ENCODE results near the gene STK32A. TPM values are rescaled to one million over a fixed set of nuclear protein-coding genes. Genes with fewer than 3 reads are reported as not detected.

STK32A gene
- total RNA-seq, 1 donor from 2014 or later, result 5.3 TPM

DNA sequence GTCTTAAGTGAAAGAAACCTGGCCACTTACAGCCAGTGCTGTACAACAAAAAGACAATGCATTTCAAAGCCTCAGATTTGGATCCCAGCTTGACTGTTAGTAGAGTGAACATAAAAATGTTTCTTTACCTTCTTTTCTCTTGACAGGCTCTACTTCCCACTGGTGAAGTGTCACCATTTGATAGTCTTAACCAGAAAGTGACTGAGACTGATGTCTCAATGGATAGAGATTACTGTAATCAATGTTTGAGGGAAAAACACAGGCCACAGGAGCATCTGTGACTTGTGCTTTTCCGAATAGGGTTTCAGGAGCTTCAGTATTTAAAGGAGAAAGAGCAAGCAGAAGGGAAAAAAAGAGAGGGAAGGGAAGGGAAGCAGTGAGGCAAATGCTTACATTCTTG is 41.7 kb upstream of the STK32A start:
- Mint-ChIP-seq H3K4me1 (ENCODE audit: unreplicated experiment) (peaks cover 8% of the 10 kb centered on the region), H3K36me3 (no peaks in the 10 kb centered on the region), H3K9me3 (no peaks in the 10 kb centered on the region), H3K27me3 (peaks cover 22% of the 10 kb centered on the region), H3K4me3 (no peak overlapping the region), H3K27ac (no peak overlapping the region)
- no peak for DNase-seq (ENCODE audit: extremely low spot score, unreplicated experiment)
- TF ChIP-seq, protein P1, sequence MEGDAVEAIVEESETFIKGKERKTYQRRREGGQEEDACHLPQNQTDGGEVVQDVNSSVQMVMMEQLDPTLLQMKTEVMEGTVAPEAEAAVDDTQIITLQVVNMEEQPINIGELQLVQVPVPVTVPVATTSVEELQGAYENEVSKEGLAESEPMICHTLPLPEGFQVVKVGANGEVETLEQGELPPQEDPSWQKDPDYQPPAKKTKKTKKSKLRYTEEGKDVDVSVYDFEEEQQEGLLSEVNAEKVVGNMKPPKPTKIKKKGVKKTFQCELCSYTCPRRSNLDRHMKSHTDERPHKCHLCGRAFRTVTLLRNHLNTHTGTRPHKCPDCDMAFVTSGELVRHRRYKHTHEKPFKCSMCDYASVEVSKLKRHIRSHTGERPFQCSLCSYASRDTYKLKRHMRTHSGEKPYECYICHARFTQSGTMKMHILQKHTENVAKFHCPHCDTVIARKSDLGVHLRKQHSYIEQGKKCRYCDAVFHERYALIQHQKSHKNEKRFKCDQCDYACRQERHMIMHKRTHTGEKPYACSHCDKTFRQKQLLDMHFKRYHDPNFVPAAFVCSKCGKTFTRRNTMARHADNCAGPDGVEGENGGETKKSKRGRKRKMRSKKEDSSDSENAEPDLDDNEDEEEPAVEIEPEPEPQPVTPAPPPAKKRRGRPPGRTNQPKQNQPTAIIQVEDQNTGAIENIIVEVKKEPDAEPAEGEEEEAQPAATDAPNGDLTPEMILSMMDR (conservative IDR thresholded peaks at IDR 0.05), result no peak

DNA sequence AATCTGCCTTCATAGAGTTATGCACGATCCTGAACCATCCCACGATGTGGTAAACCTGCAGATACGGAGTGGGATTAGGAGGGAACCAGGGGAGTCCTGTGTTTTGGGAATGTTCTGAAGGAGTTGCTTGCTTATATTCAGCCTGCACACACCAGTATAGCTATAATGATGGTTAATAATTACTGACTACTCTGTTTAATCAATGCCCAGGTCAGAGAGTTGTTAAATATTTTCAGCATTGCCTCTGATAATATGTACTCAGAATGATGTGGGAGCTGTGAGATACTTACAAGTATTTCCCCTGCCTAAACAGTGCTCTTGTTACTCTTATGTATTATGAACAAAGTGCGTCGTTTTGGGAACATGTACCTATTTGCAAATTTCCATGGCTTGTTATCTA is 34.8 kb upstream of the STK32A start:
- Mint-ChIP-seq H3K4me1 (ENCODE audit: unreplicated experiment) (no peaks in the 10 kb centered on the region), H3K36me3 (no peaks in the 10 kb centered on the region), H3K4me3 (no peak overlapping the region), H3K27me3 (peaks cover 17% of the 10 kb centered on the region), H3K27ac (no peak overlapping the region), H3K9me3 (no peaks in the 10 kb centered on the region)
- DNase-seq (ENCODE audit: extremely low spot score, unreplicated experiment), result no peak
- TF ChIP-seq, protein P1 (conservative IDR thresholded peaks at IDR 0.05), result no peak

DNA sequence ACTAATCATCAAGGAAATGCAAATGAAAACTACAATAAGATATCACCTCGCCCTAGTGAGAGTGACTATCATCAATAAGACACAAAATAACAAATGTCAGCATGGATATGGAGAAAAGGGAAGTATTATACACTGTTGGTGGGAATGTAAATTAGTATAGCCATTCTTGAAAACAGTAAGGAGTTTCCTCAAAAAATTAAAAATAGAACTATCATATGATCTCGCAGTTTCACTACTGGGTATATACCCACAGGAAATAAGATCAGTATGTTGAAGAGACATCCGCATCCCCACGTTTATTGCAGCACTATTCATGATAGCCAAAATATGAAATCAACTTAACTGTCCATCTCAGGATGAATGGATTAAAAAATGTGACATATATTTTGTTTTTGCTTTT is 31.6 kb upstream of the STK32A start:
- Mint-ChIP-seq H3K4me1 (ENCODE audit: unreplicated experiment) (no peaks in the 10 kb centered on the region), H3K4me3 (no peak overlapping the region), H3K27me3 (peaks cover 4% of the 10 kb centered on the region), H3K36me3 (no peaks in the 10 kb centered on the region), H3K9me3 (no peaks in the 10 kb centered on the region), H3K27ac (no peak overlapping the region)
- TF ChIP-seq, protein P1 (conservative IDR thresholded peaks at IDR 0.05), result no peak
- DNase-seq (ENCODE audit: extremely low spot score, unreplicated experiment), result no peak

DNA sequence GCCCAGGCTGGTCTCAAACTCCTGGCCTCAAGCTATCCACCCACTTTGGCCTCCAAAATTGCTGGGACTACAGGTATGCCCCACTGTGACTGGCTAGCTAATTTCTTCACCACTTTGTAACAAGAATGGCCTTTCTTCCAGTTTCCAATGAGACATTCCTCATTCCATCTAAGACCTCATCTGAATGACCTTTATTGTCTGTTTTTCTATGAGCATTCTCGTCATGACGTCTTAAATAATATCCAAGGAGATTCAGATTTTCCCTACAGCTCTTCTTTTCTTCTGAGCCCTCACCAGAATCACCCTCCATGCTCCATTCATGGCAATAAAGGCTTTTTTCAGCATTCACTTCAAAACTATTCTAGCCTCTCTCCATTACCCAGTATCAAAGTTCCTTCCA is 30.2 kb upstream of the STK32A start:
- no peaks in the 10 kb centered on the region for H3K9me3 Mint-ChIP-seq
- no peak overlapping the region for H3K4me3 Mint-ChIP-seq
- H3K27ac Mint-ChIP-seq, result no peak overlapping the region
- H3K36me3 Mint-ChIP-seq, result no peaks in the 10 kb centered on the region
- peaks cover 3% of the 10 kb centered on the region for H3K27me3 Mint-ChIP-seq
- TF ChIP-seq, protein P1 (conservative IDR thresholded peaks at IDR 0.05), result no peak
- no peak for DNase-seq (ENCODE audit: extremely low spot score, unreplicated experiment)
- H3K4me1 Mint-ChIP-seq (ENCODE audit: unreplicated experiment), result no peaks in the 10 kb centered on the region

DNA sequence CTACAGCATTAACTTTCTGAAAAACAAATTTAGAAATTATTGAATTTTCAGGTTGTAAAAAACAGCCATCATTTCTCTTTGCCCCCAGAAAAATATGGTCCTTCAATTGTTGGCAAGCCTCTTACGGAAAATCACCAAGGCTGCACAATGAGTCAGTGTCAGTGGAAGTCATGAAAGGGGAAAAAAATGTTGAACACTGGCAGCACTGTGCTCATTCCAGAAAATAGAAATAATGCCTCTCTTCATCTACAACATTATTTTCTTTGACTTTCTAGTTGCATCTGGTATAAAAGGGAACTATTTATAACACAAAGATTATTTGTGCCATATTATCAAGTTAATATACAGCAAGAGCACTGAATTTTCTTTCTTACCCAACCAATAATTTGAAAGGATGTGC is 26.7 kb upstream of the STK32A start:
- Mint-ChIP-seq H3K9me3 (no peaks in the 10 kb centered on the region), H3K36me3 (no peaks in the 10 kb centered on the region)

More for the DNA sequence above, 26.7 kb upstream of the STK32A start:
- Mint-ChIP-seq H3K4me1 (ENCODE audit: unreplicated experiment) (no peaks in the 10 kb centered on the region), H3K4me3 (no peak overlapping the region), H3K27ac (no peak overlapping the region), H3K27me3 (no peaks in the 10 kb centered on the region)
- DNase-seq (ENCODE audit: extremely low spot score, unreplicated experiment), result no peak
- TF ChIP-seq, protein P1 (conservative IDR thresholded peaks at IDR 0.05), result no peak
